ENCODE data around the gene EML1. TPM values are rescaled to one million over a fixed set of nuclear protein-coding genes. Genes with fewer than 3 reads are reported as not detected.

The EML1 gene
- total and polyA plus RNA-seq, 7 donors, result 3.1 to 40.4 (median 7.5) TPM

GRCh38 chr14:99749142-99749541 lies 44.1 kb upstream of the EML1 start:
- 46 to 79% (median 51%) methylated on average over 13 of the region's 13 CpGs for WGBS, 3 donors
- TF ChIP-seq CTCF (IDR thresholded peaks at IDR 0.05), result no peak
- H3K27me3 ChIP-seq (ENCODE audit: insufficient read depth in 3 of 3, low read length in 2 of 3), result no peaks in the 10 kb centered on the region
- intact Hi-C loops (cut with DNase I), result no loop called here
- H3K4me3 ChIP-seq, result no peak overlapping the region
- DNase-seq (no peak), ATAC-seq (peak in 2 of 4 donors; percentile 33 to 58)
- H3K36me3 ChIP-seq (ENCODE audit: insufficient read depth in 1 of 2, low read depth in 1 of 2), result no peaks in the 10 kb centered on the region
- no peak overlapping the region for H3K27ac ChIP-seq
- peaks cover 44% of the 10 kb centered on the region for H3K4me1 ChIP-seq
- H3K9me3 ChIP-seq, result no peaks in the 10 kb centered on the region

- Histone ChIP-seq H3K27ac (no peak overlapping the region), H3K4me3 (no peak overlapping the region)
Observed at GRCh38 chr14:99749763-99750715, 43.2 kb upstream of the EML1 start.

GRCh38 chr14:99750746-99751450 lies 42.3 kb upstream of the EML1 start:
- intact Hi-C loops (cut with DNase I), result no loop called here
- no peaks in the 10 kb centered on the region for H3K9me3 ChIP-seq
- no peak overlapping the region for H3K4me3 ChIP-seq
- DNase-seq (no peak), ATAC-seq (no peak)
- WGBS, 3 donors, result 92 to 97% (median 96%) methylated on average over 11 of the region's 11 CpGs
- H3K4me1 ChIP-seq, result peaks cover 57% of the 10 kb centered on the region
- H3K36me3 ChIP-seq (ENCODE audit: insufficient read depth in 1 of 2, low read depth in 1 of 2), result no peaks in the 10 kb centered on the region
- H3K27ac ChIP-seq, result no peak overlapping the region
- no peaks in the 10 kb centered on the region for H3K27me3 ChIP-seq (ENCODE audit: insufficient read depth in 3 of 3, low read length in 2 of 3)
- TF ChIP-seq CTCF (IDR thresholded peaks at IDR 0.05), result no peak

More at GRCh38 chr14:99749763-99750715, 43.2 kb upstream of the EML1 start:
- Histone ChIP-seq H3K4me1 (peaks cover 53% of the 10 kb centered on the region), H3K9me3 (no peaks in the 10 kb centered on the region), H3K27me3 (ENCODE audit: insufficient read depth in 3 of 3, low read length in 2 of 3) (no peaks in the 10 kb centered on the region), H3K36me3 (ENCODE audit: insufficient read depth in 1 of 2, low read depth in 1 of 2) (no peaks in the 10 kb centered on the region)
- intact Hi-C loops (cut with DNase I), result no loop called here
- ATAC-seq, result peak in 3 of 4 donors; percentile 25 to 60 (median 25)
- peak; percentile 50 to 74 for DNase-seq
- 27 to 32% (median 27%) methylated on average over 23 of the region's 23 CpGs for WGBS, 3 donors
- no peak for TF ChIP-seq CTCF (IDR thresholded peaks at IDR 0.05)

GRCh38 chr14:99751539-99752485 lies 41.4 kb upstream of the EML1 start:
- Histone ChIP-seq H3K9me3 (no peaks in the 10 kb centered on the region), H3K4me3 (no peak overlapping the region), H3K27ac (peak overlapping the region; percentile 6), H3K4me1 (peaks cover 57% of the 10 kb centered on the region), H3K36me3 (ENCODE audit: insufficient read depth in 1 of 2, low read depth in 1 of 2) (no peaks in the 10 kb centered on the region), H3K27me3 (ENCODE audit: insufficient read depth in 3 of 3, low read length in 2 of 3) (no peaks in the 10 kb centered on the region)
- DNase-seq (no peak), ATAC-seq (no peak)
- no peak for TF ChIP-seq CTCF (IDR thresholded peaks at IDR 0.05)
- 54 to 74% (median 64%) methylated on average over 25 of the region's 25 CpGs for WGBS, 3 donors
- intact Hi-C loops (cut with DNase I), result no loop called here
